Astrocyte (in vitro differentiated cells and primary cell): ENCODE measurements around the gene ENPP6.

Experiments
- CTCF ChIP-seq: IDR thresholded peaks from 2 replicates; pipeline ENCODE4 v1.5.1; 2011; ENCODE audit warnings: low read depth, mild to moderate bottlenecking, inconsistent platforms, low read length, moderate library complexity; ENCODE audit not compliant: insufficient read depth
- EZH2 ChIP-seq: IDR thresholded peaks from 2 replicates; pipeline ENCODE4 v1.6.1; 2012; ENCODE audit warnings: mild to moderate bottlenecking, low read length, inconsistent platforms; ENCODE audit not compliant: insufficient read depth

DNA sequence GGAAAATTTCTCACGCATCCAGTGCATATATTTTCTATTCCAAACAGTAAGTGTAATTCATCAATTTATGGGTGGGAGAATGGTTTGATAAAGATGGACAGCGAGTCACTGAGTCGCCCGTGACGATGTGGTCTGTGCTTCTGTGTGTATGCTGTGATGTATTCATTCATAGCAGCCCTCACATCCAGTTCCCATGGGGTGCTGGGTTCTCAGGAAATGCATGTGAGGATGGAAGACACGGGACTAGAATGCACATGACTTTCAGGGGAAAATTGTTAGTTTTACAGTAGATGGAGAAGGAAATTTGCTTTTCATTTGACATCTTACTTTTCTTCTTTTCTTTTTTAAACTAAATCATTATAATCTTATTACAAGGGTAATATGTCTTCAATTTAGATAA, 159.6 kb downstream of the ENPP6 start:
- no peak for TF ChIP-seq CTCF
- TF ChIP-seq EZH2: no peak
